Urothelium cell line (cell line): ENCODE data around the gene RAB11FIP2.
A peak's percentile ranks its signal among the peaks of the same experiment; 100 is the strongest.

Experiments
- DNase-seq: peaks from one replicate; pipeline ENCODE4 v3.0.0; 2011; ENCODE audit warnings: low spot score, mixed read lengths
- FAIRE-seq: peaks from 2 replicates; lab custom pipeline; 2011; peaks lifted over from hg19 to GRCh38; lab: Jason Lieb, UNC

RAB11FIP2 gene

GRCh38 chr10:118035354-118036005 is 11.3 kb downstream of the RAB11FIP2 start:
- no peak for DNase-seq
- FAIRE-seq, result no peak

GRCh38 chr10:118034791-118035261 is 11.9 kb downstream of the RAB11FIP2 start:
- FAIRE-seq (no peak), DNase-seq (no peak)

- FAIRE-seq (no peak), DNase-seq (no peak)
These were observed 12.8 kb downstream of the RAB11FIP2 start for GRCh38 chr10:118033905-118034304.

- no peak for DNase-seq
- no peak for FAIRE-seq
These were observed 14.2 kb downstream of the RAB11FIP2 start for GRCh38 chr10:118032564-118032963.

- FAIRE-seq, result no peak
- no peak for DNase-seq
These were observed 15.2 kb downstream of the RAB11FIP2 start for GRCh38 chr10:118031351-118032075.

GRCh38 chr10:118028619-118029018 is 18.1 kb downstream of the RAB11FIP2 start:
- no peak for FAIRE-seq

GRCh38 chr10:118027397-118027796 is 19.3 kb downstream of the RAB11FIP2 start:
- FAIRE-seq (no peak), DNase-seq (no peak)

More at GRCh38 chr10:118028619-118029018, 18.1 kb downstream of the RAB11FIP2 start:
- DNase-seq, result no peak

GRCh38 chr10:118026936-118027335 is 19.8 kb downstream of the RAB11FIP2 start:
- no peak for FAIRE-seq

GRCh38 chr10:118020365-118020764 is 26.4 kb downstream of the RAB11FIP2 start:
- DNase-seq, result no peak
- no peak for FAIRE-seq

More at GRCh38 chr10:118026936-118027335, 19.8 kb downstream of the RAB11FIP2 start:
- DNase-seq, result no peak

GRCh38 chr10:118017850-118018249 is 28.9 kb downstream of the RAB11FIP2 start:
- no peak for FAIRE-seq
- DNase-seq, result no peak

GRCh38 chr10:118017071-118017740 is 29.5 kb downstream of the RAB11FIP2 start:
- FAIRE-seq (no peak), DNase-seq (no peak)

- DNase-seq (no peak), FAIRE-seq (no peak)
These were observed 33.7 kb downstream of the RAB11FIP2 start for GRCh38 chr10:118012952-118013525.

GRCh38 chr10:118007773-118008172 is 39.0 kb downstream of the RAB11FIP2 start:
- FAIRE-seq (no peak), DNase-seq (no peak)

GRCh38 chr10:118003126-118003525 is 43.6 kb downstream of the RAB11FIP2 start:
- no peak for DNase-seq
- FAIRE-seq, result no peak

GRCh38 chr10:118002581-118002980 is 44.2 kb downstream of the RAB11FIP2 start:
- DNase-seq (peak; percentile 4), FAIRE-seq (no peak)

GRCh38 chr10:117997673-117998072 is 49.1 kb downstream of the RAB11FIP2 start:
- DNase-seq (no peak), FAIRE-seq (no peak)

- FAIRE-seq (no peak), DNase-seq (no peak)
These were observed 50.0 kb downstream of the RAB11FIP2 start for GRCh38 chr10:117996709-117997108.

- FAIRE-seq (no peak), DNase-seq (no peak)
These were observed 52.0 kb downstream of the RAB11FIP2 start for GRCh38 chr10:117994771-117995170.

- no peak for FAIRE-seq
- no peak for DNase-seq
These were observed 53.6 kb downstream of the RAB11FIP2 start for GRCh38 chr10:117993166-117993565.

- DNase-seq, result no peak
- FAIRE-seq, result no peak
These were observed 55.0 kb downstream of the RAB11FIP2 start for GRCh38 chr10:117991701-117992100.

- no peak for DNase-seq
These were observed 56.8 kb downstream of the RAB11FIP2 start for GRCh38 chr10:117989962-117990361.

More at GRCh38 chr10:117989962-117990361, 56.8 kb downstream of the RAB11FIP2 start:
- FAIRE-seq, result no peak
